NCI-H1048 (cell line): Measurements from ENCODE around the gene GSTO2.

Source experiments
- DNase-seq: peaks from one replicate; lab custom pipeline; 2025; lab: John Stamatoyannopoulos, UW

Gene GSTO2

DNA sequence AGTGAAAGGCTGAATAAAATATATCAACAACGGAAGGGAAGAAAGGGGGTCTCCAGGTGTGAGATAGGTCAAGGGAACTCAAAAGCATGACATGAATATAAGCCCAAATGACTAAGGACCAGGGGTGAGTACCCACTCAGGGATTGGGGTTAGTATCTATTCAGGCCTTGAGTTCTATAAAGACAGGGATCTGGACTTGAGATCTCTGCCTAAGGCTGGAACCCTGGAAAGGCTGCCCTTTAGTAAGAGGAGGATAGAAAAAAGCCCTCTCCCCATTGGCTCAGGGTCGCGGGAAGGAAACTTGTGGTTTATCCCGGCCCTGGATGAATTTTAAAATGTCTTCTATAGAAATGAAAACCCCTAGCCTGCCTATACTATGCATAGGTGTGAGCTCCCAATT is 71.7 kb downstream of the GSTO2 start:
- DNase-seq, result no peak

DNA sequence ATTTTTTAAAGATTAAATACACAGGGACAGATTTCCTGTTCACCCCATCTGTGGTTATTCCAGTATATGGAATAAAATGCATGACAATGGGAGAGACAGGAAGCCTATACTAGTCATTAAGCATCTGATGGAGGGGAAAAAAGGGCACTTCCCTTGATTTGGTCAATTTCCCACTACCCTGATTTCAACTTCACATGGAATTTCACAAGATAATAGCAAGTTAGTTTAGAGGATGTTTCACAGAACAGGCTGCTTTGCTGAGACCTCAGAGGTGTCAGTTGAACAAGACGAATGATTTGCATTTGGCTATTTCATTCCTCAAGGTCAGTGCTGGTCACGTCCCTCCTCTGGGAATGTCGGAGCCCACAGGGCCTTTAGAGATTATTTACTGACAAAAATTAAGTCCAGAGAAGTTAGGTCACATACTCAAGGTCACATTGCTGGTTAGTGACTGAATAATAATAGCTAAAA is 74.0 kb downstream of the GSTO2 start:
- DNase-seq, result no peak

DNA sequence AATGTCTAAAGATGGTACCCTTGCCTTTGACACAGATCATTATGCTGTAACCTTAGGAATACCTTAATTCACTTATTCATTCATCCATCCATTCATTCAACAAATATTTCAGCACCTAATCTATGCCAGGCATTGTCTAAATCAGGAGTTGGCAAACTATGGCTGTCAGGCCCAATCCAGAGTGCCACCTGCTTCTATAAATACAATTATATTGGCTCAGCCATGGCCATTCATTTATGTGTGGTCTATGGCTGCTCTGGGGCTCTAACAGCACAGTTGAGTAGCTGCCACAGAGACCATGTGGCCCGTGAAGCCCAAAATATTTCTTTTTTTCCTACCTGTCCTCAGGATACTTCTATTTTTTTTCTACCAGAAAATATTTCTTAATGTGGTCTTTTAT is 75.2 kb downstream of the GSTO2 start:
- no peak for DNase-seq

DNA sequence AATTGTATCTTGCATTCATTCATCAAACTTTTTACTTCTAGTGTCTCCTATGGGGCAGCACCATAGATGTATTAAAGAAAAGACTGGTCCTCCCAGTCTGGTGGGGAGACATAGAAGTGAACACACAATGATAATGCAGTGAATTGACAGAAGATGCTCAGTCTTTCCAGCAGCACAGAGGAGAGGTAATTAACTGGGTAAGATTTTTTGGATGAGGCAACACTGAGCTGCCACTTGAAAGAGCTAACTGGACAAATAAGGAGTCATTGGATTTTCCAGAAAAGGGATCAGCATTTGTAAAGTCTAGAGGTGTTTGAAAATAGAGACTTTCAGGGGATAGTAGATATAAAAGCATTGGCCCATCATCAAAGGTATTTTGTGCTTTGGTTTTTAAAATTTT is 76.5 kb downstream of the GSTO2 start:
- no peak for DNase-seq

DNA sequence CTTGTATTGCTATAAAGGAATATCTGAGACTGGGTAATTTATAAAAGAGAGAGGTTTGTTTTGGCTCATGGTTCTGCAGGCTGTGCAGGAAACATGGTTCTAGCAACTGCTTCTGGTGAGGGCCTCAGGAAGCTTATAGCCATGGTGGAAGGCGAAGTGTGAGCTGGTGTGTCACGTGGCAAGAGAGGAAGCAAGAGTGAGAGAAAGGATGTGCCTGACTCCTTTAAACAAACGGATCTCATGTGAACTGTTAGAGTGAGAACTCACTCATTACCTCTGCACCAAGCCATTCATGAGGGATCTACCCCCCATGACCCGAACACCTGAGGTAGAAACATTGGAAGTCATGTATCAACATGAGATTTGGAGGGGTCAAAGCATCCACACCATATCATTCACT is 77.0 kb downstream of the GSTO2 start:
- no peak for DNase-seq

DNA sequence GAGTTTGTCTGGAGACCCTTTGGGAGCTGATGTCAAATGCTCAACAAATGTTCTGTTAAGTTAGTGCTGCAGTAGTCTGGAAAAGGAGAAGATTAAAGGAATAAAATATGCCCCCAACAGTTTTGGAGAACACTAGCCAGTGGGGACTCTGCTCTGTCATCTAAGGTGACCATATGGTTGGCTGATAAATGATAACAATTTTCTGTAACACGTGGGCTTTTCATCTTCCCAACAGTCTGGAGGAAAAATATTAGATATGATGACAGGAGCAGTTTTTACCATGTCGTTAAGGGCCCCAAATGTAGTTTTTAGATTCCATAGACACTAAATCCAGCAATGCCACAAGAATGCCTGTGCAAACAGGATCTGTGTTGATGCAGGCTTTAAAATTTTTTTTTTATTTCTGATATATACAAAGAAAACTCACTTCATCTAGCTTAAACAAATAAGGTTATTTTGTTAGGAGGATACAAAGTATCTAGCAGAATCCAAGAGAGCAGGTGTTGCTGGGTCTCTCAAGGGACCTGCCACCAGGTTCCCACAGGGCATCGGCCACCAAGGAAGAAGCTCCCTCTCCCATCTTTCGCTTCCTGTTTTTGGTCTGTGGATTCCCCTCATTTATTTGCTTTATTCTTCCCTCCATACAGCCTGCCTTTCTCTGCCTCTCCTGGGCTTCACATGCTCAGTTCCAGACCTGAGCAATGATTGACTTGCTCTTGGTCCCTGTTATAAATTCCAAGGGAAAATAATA is 78.5 kb downstream of the GSTO2 start:
- no peak for DNase-seq

DNA sequence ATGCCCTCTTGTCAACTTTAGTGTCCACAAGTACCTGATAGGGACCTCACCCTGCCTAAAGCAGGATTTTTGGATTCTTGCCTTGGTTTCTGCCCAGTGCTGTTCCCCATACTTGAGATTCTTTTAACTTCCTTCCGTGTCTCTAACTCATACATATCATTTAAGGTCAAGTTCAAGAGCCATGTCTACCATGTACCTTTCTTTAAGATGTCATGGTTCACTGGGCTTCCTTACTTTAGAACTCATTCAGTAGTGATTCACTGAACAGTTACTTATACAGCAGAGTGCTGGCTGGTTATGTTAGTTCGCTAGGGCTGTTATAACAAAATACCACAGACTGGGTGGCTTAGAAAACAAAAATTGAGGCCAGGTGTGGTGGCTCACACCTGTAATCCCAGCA is 79.6 kb downstream of the GSTO2 start:
- no peak for DNase-seq

DNA sequence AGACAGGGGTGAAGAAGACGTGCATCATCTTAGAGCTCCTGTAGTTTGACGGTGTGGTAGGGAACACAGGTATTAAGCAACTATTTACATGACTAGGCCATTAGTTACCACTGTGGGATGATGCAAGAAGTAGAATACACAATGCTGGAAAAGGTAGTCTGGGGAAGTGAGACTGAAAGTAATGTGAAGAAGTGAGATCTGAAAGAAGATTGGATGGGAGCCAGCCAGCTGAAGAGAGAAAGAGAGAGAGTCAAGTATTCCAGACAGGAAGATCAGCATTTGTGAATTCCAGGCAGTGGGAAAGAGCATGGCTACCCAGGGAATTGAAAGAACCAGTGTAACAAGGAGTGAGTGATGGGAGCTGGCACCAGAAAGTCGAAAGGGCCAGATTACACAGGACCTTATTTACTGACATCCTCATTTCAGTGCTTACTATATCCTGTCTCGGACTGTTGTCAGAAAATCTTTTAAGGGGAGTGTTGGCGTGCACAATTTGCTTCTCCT is 80.7 kb downstream of the GSTO2 start:
- no peak for DNase-seq

DNA sequence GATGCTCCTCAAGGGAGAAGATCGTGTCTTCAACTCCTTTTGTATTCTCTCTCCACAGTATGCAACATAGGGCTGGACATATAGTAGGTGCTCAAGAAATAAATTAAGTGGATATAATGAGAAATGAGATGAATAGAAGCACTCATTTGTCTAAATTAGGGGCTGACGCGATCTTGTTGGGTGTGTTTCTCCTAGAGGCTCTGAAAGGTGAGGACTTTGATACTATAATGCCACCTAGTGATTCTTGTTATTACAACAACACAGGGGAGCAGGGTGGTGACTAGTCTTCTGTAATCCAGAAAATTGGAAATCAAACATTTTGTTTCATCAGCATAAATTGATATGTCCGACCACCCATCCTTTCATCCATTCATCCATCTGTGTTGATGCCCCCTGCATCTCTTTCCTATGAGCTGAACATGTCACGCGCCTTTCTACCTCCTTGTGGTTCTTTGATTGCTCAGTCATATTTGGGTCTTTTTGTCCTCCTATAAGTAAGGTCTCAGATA is 81.2 kb downstream of the GSTO2 start:
- DNase-seq, result no peak

DNA sequence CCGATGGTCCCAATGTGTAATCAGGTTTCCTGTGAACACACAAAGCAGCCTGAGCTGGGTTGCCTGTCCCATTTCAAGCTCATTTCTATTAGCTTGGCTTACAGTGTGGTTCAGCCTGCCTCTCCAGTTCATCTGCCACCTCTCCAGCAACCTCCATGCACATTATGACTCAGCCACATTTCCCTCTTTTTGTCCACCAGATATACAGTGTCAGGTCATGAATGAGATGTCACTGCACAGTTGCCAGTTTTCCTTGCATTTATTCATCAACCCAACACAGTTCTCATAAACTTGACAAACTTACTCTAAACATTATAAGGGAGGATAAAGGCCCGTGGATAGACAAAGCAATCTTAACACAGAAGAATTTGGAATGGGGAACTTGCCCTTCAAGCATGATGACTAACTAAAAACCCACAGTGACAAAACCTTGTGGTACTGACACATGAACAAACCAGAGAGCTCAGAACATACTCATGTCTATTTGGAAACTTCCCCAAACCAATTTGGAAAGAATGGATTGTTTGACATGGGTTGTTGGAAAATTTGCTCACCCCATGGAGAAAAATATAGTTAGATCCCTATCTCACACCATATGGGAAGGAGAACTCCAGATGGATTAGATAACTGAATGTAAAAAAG is 82.2 kb downstream of the GSTO2 start:
- no peak for DNase-seq

DNA sequence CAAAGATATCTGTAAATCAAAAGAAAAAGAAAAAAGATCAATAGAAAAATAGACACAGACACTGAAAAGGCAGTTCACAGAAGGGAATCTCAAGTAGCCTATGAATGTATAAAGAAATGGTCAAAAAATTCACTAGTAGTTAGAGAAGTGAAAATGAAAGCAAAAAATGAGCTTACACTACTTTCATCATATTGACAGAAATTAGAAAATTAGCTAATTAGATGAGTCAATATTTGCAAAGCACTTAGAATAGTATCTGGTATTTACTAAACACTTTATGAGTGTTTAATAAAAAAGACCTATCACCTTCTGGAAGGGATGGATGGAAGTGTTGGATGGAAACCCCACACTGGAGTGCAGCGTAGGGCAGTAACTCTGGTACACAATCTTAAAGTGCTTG is 82.9 kb downstream of the GSTO2 start:
- no peak for DNase-seq

DNA sequence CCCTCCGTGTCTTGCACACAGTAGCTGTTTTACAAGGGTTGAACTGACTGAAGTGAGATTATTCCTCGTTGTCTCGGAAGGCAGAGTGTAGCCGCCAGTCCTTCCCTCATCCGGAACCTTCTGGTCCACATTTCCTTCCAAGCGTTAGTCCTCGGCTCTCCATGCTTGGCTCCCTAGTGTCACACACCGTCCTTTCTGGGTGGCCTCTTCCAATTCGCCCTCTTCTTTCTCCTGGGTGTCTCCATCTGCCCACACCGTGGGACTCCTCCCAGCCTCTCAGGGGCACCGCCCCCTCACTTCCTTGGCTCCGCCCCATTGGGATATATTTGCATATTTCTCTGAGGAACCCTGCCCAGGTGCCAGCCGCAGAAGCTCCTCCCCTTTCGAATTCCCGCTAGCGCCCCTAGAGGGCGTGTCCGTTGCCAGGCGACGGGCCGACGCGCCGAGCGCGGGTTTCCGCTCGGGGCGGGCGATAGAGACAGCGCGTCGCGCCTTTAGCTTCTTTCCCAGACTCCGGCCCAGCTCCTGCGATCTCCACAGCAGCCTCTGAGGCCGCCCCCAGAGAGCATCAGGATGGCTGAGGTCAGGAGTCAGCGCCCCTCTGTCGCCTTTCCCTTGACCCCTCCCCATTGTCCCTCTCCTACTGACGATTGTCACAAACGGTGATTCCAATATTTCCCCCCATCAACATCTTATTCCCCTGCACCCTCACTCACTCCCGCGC is 84.5 kb downstream of the GSTO2 start, which contains the start of gene CFAP58:
TSS of gene CFAP58 (plus strand) at position 509 of the 724 bp plus-strand sequence. CDS start at position 574, 65 bp downstream.
- DNase-seq, result peak; percentile 76
